Ramos (cell line): ENCODE measurements around the gene ZMYM3.

ENCODE experiments used
- in situ Hi-C: fragments of 300-500 bp; cut with MboI; formaldehyde crosslinking; loops from one replicate; pipeline ENCODE4 v1.14.3; 2022; ENCODE audit warnings: low sequenced_read_pairs; ENCODE audit not compliant: unreplicated experiment

ZMYM3 gene

DNA sequence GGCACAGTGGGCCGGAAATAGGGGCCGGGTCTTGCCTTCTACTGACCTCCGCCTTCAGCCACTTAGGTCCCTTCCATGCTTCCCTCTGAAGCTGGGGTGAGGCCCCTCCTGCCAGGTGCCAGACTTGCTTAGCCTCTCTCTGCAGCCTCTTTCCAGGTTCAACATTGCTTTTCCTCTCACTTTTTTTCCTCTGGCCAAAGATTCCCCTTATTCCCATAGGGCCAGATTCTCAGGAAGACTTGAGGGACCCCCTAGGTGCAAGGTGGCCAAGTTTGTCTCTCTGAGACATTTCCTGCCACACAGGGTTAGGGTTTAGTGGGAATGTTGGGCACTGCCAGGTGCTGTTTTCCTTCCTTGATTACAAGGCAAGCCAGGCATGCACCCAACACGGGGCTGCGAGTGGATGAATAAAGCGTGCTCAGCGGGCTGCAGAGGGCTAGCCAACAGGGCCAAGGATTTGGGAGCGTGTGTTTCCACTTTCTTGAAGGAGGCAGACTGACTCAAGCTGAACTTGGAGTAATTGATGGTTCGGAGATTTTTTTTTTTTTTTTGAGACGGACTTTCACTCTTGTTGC, 38.5 kb downstream of the ZMYM3 start:
- in situ Hi-C loops, result no loop called here

DNA sequence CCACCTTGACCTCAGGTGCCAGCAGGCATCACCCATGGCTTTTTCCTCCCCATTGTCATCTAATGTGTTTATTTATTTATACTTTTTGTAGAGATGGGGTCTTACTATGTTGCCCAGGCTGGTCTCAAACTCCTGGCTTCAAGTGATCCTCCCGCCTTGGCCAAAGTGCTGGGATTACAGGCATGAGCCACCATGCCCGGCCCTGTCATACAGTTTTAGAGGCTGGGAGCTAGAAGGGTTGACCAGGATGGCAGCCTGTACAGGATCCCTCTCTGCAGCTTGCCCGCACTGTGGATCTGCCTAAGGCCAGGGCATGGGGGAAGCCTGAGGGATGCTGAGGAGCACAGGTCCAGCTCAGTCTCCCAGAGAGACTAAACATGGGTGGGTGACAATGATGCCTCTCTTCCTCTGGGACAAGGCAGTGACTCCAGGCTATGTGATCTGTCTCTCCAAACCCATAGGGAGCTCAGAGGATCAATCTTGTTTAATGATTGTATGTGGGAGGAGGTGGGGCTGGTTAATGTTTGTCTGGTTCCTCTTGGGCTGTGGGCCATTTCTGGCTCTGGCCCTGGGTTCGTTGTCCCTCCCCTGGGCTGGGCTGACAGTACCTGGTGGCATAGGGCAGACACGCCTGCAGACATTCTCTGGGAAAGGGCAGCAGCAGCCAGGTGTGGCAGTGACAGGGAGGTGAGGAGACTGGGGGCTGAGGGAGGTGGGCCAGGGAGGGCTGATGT, 39.2 kb downstream of the ZMYM3 start:
- in situ Hi-C loops, result no loop called here

- in situ Hi-C loops, result no loop called here
These were observed 39.8 kb downstream of the ZMYM3 start for GRCh38 chrX:71214152-71214551.

DNA sequence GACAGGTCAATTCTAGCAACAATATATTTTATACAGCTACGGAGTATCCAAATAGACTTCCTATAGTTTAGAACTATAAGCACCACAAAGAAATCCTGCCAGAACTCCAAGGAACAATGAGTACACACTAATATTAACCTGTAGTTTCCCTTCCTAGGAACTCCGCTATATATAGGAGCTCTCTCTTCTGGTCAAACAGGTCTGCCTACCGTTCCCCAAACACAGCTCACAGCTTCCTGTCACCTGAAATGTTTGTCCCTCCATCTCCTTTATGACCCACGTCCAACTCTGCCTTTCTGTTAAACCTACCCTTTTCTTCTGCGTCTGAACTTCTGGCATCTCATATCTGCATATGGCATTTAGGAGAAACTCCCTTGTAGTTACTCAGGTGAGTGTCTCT, 41.4 kb downstream of the ZMYM3 start:
- in situ Hi-C loops, result no loop called here

DNA sequence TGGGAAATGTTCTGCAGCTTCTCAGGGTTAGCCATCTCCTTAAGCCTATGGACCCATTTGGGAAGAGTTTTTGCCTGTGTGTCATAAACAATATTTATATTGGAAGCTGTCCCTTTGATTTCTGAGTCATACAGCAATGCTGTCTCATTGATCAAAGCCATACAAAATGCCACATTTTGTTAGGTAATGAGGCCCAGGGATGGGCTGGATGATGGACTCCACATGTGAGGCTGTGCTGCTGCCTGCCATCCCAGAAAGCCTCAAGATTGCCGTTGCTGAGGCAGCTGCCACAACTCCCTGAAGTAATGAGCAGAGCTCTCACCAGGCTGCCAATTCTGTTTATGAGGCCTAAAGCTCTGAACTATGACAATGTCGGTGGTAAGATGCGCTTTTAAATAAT, 43.1 kb downstream of the ZMYM3 start:
- in situ Hi-C loops, result no loop called here

DNA sequence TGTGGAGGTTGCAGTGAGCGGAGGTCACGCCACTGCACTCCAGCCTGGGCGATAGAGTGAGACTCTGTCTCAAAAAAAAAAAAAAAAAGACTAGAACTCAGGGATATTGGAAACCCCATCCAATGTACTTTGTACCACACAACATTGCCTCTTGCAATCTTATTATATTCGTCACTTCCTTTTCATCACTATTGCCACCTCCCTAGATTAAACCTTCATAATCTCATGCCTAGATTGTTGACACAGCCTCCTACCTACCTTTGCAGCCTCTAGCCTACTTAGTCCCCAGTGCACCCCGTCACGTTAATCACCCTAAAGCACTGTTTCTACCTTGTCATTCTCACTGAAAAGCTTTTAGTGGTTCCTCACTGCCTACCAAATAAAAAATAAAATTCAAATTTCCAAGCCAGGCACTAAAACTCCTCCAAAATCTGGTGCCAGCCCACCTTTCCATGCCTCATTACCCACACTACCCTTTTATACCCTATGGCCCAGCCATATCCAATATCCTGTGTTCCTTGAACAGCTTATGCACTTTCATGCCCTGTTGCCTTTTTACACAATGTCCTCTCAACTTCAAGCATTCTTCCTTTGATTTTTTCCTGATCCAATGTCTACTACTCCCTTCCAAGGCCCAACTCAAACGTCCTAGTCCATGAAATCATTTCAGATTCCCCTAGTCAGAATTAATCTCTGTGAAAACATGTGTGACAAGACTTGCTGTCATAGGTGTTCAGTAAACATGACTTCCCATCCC, 54.5 kb downstream of the ZMYM3 start:
- in situ Hi-C loops, result loop anchor here (25.0 kb wide), 1 partner anchor 737 kb away; no protein-coding TSS in a partner anchor

DNA sequence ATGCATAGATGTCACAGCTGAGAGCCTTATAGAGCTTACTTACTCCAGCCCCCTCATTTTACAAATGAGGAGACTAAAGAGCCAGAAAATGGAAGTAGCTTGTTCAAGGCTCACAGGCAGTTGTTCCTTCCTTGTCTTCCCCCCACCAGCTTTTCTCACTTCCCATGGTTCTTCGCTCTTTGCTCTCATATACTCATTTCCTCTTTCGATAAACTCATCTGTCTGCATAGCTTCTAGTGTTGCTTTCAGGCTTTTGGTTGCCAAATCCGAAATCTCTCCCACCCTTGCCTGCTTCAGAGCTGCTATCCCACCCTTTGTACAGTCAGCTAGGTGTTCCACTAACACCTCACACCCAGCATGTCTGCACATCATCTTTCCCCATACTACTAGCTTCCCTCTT, 55.9 kb downstream of the ZMYM3 start:
- in situ Hi-C loops, result loop anchor here (25.0 kb wide), 1 partner anchor 736 kb away; no protein-coding TSS in a partner anchor

DNA sequence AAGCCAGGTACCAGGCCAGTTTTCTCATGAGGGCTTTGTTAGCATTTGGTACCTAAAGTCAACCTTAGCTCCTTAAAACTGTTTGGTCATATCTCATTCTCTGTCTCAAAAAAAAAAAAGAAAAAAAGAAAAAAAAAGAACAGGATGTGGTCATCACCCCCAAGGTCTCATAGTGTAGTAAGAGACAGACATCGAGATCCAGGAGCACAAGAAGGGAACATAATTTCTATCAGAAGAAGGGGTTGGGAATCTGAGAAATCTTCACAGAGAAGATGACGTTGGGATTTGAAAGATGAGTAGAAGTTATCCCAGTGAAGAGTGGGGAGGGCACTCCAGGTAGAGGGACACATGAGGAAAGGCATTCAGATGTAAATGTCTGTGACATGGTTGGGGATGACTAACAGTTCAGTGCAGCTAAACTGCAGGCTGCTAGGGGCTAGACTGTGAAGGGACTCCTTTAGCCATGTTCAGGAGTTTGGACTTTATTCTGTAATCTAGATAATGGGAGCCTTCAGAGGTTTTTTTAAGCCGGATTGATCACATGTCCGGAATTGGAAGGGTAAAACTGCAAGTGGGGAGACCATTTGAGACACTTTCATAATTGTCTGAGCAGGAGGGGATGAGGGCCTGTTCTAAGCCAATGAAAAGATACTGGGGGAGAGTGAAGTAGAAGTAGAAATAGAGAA, 57.8 kb downstream of the ZMYM3 start:
- in situ Hi-C loops, result loop anchor here (25.0 kb wide), 1 partner anchor 734 kb away; no protein-coding TSS in a partner anchor

GRCh38 chrX:71191248-71191647, 62.7 kb downstream of the ZMYM3 start:
- in situ Hi-C loops, result loop anchor here (25.0 kb wide), 1 partner anchor 729 kb away; no protein-coding TSS in a partner anchor
